HepG2 (cell line): ENCODE data around the gene PGAP3. TPM values are rescaled to one million over a fixed set of nuclear protein-coding genes. Genes with fewer than 3 reads are reported as not detected.

Experiments
- CEBPZ ChIP-seq: IDR thresholded peaks from 2 replicates; pipeline ENCODE4 v1.6.1; 2012; ENCODE audit warnings: low read length, improper control_type of control experiment
- DMTF1 ChIP-seq: sonication (generic); formaldehyde crosslinking; IDR thresholded peaks from 2 replicates; pipeline ENCODE4 v1.4.0; 2020; ENCODE audit warnings: mild to moderate bottlenecking, missing genetic modification reagents
- KLF15 ChIP-seq: sonication (generic); formaldehyde crosslinking; IDR thresholded peaks from 2 replicates; pipeline ENCODE4 v1.8.1; 2023; ENCODE audit warnings: borderline replicate concordance, mild to moderate bottlenecking, inconsistent platforms, missing genetic modification reagents, mixed read lengths
- MXD4 ChIP-seq: IDR thresholded peaks from 2 replicates; pipeline ENCODE4 v1.6.1; 2016; ENCODE audit warnings: mild to moderate bottlenecking, missing biosample characterization, missing genetic modification reagents
- ZBTB8A ChIP-seq: sonication (generic); formaldehyde crosslinking; IDR thresholded peaks from 2 replicates; pipeline ENCODE4 v1.4.0; 2020; ENCODE audit warnings: mild to moderate bottlenecking, low read depth, missing genetic modification reagents, borderline replicate concordance
- ZFP90 ChIP-seq: sonication (generic); formaldehyde crosslinking; IDR thresholded peaks from 2 replicates; pipeline ENCODE4 v1.8.0; 2022; ENCODE audit warnings: missing genetic modification reagents, mild to moderate bottlenecking, inconsistent platforms, borderline replicate concordance
- ZNF550 ChIP-seq: sonication (generic); formaldehyde crosslinking; IDR thresholded peaks from 2 replicates; pipeline ENCODE4 v1.4.0; 2020; ENCODE audit warnings: mild to moderate bottlenecking, missing genetic modification reagents, borderline replicate concordance
- ZNF678 ChIP-seq: sonication (generic); formaldehyde crosslinking; IDR thresholded peaks from 2 replicates; pipeline ENCODE4 v1.4.0; 2020; ENCODE audit warnings: mild to moderate bottlenecking, missing genetic modification reagents
- ZNF83 ChIP-seq: sonication (generic); formaldehyde crosslinking; IDR thresholded peaks from 2 replicates; pipeline ENCODE4 v1.4.0; 2020; ENCODE audit warnings: missing genetic modification reagents, mild to moderate bottlenecking, borderline replicate concordance
- ZSCAN30 ChIP-seq: sonication (generic); formaldehyde crosslinking; IDR thresholded peaks from 2 replicates; pipeline ENCODE4 v1.5.0; 2020; ENCODE audit warnings: mild to moderate bottlenecking, missing genetic modification reagents
- polyA plus RNA-seq, 8 experiments: library from polyadenylated mRNA; depleted of rRNA in 3 of 8; stranded (reverse) in 7 of 8; unstranded in 1 of 8; fragments of >200 nt; fragmentation: Illumina TruSeq in 4 of 8; extraction: Trizol in 4 of 8; gene quantifications; 2 replicates each; pipeline versions ENCODE4 v1.2.1 to v1.2.3, GENCODE V29; 2011 to 2016; ENCODE audit warnings: low read depth in 4 of 8, missing spikeins in 1 of 8, mixed read lengths in 1 of 8; ENCODE audit not compliant: insufficient read depth in 1 of 8
- total RNA-seq, 5 experiments: library from RNA; depleted of rRNA; stranded (reverse); fragments of >200 nt; fragmentation: Illumina TruSeq; extraction: Trizol; gene quantifications; 2 replicates each; pipeline ENCODE4 v1.2.3, GENCODE V29; 2016; ENCODE audit warnings: low read depth in 1 of 5
- TF ChIP-seq, protein P1 (sequence below): sonication (generic); formaldehyde crosslinking; IDR thresholded peaks from one replicate; pipeline ENCODE4 v1.5.1; 2020; ENCODE audit warnings: mild to moderate bottlenecking, missing genetic modification reagents; ENCODE audit errors: not compliant biosample characterization
- TF ChIP-seq, protein P2 (sequence below): sonication (generic); formaldehyde crosslinking; IDR thresholded peaks from 2 replicates; pipeline ENCODE4 v1.8.0; 2022; ENCODE audit warnings: missing genetic modification reagents, mild to moderate bottlenecking, borderline replicate concordance

The PGAP3 gene
- total and polyA plus RNA-seq, 2 of the 13 experiments (the other 11 are each of a cell fraction or from before 2014, with no cell fraction given): 11.9 to 14.6 TPM

DNA sequence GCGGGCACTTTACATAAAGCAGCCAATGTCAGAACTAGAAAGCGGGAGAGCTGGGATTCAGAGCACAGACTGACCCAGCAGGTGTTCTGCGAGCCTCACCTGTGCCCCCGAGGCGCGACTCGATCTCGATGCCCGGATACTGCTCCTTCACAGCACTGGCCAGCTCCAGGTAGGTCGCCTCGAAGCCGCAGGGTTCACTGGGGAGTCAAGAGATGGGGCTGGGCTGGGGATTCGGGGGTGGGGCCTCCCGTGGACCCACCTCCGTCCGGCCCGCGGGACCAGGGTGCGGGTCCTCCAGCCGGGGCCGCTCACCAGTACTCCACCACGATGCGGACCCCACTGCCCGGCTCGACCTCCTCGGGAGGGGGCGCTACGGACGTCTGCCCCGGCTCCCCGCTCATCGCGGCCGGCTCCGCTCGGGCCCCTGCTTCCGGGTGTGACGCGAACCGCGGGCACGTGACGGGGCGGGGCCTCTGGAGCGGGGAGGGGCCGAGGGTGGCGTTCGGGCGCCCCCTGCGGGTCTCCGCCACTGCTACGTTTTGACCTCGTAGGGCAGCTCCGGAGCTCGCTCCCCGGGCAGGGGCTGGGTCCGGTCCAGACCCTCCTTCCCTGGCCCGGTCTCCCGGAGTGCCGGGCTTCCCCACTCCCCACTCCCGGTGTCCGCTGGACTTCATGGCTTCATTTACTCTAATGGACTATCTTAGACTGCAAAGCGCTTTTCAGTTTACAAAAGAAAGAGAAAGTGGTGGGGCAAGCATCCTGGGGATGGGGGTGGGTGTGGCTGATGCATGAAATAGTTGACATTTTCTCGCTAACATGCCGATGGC is 42.5 kb upstream of the PGAP3 start, which contains the start of gene MIEN1 (continued):
- TF ChIP-seq, protein P1, sequence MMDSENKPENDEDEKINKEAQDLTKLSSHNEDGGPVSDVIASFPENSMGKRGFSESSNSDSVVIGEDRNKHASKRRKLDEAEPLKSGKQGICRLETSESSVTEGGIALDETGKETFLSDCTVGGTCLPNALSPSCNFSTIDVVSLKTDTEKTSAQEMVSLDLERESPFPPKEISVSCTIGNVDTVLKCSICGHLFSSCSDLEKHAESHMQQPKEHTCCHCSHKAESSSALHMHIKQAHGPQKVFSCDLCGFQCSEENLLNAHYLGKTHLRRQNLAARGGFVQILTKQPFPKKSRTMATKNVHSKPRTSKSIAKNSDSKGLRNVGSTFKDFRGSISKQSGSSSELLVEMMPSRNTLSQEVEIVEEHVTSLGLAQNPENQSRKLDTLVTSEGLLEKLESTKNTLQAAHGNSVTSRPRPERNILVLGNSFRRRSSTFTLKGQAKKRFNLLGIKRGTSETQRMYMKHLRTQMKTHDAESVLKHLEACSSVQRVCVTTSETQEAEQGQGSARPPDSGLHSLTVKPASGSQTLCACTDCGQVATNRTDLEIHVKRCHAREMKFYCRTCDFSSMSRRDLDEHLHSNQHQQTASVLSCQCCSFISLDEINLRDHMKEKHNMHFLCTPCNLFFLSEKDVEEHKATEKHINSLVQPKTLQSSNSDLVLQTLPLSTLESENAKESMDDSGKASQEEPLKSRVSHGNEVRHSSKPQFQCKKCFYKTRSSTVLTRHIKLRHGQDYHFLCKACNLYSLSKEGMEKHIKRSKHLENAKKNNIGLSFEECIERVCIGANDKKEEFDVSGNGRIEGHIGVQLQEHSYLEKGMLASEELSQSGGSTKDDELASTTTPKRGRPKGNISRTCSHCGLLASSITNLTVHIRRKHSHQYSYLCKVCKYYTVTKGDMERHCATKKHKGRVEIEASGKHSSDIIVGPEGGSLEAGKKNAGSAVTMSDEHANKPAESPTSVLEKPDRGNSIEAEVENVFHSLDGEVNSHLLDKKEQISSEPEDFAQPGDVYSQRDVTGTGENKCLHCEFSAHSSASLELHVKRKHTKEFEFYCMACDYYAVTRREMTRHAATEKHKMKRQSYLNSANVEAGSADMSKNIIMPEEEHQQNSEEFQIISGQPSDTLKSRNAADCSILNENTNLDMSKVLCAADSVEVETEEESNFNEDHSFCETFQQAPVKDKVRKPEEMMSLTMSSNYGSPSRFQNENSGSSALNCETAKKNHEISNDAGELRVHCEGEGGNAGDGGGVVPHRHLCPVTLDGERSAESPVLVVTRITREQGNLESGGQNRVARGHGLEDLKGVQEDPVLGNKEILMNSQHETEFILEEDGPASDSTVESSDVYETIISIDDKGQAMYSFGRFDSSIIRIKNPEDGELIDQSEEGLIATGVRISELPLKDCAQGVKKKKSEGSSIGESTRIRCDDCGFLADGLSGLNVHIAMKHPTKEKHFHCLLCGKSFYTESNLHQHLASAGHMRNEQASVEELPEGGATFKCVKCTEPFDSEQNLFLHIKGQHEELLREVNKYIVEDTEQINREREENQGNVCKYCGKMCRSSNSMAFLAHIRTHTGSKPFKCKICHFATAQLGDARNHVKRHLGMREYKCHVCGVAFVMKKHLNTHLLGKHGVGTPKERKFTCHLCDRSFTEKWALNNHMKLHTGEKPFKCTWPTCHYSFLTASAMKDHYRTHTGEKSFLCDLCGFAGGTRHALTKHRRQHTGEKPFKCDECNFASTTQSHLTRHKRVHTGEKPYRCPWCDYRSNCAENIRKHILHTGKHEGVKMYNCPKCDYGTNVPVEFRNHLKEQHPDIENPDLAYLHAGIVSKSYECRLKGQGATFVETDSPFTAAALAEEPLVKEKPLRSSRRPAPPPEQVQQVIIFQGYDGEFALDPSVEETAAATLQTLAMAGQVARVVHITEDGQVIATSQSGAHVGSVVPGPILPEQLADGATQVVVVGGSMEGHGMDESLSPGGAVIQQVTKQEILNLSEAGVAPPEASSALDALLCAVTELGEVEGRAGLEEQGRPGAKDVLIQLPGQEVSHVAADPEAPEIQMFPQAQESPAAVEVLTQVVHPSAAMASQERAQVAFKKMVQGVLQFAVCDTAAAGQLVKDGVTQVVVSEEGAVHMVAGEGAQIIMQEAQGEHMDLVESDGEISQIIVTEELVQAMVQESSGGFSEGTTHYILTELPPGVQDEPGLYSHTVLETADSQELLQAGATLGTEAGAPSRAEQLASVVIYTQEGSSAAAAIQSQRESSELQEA (CRISPR knock-in tag): peak; percentile 81
- TF ChIP-seq ZFP90 (CRISPR knock-in tag) (peak; percentile 95), DMTF1 (no peak), ZNF678 (CRISPR knock-in tag) (0 out of 2 replicates have a peak, but pooled peaks have one; percentile 53), CEBPZ (no peak), ZNF550 (CRISPR knock-in tag) (peak; percentile 60; the same call in 1 of the 2 replicates), ZSCAN30 (CRISPR knock-in tag) (no peak), KLF15 (no peak; the same call in 1 of the 2 replicates), MXD4 (CRISPR knock-in tag) (peak; percentile 89), ZBTB8A (CRISPR knock-in tag) (no peak), ZNF83 (CRISPR knock-in tag) (no peak)
- TF ChIP-seq, protein P2, sequence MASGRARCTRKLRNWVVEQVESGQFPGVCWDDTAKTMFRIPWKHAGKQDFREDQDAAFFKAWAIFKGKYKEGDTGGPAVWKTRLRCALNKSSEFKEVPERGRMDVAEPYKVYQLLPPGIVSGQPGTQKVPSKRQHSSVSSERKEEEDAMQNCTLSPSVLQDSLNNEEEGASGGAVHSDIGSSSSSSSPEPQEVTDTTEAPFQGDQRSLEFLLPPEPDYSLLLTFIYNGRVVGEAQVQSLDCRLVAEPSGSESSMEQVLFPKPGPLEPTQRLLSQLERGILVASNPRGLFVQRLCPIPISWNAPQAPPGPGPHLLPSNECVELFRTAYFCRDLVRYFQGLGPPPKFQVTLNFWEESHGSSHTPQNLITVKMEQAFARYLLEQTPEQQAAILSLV: peak; percentile 80; the same call in 1 of the 2 replicates
